Chondrocyte (in vitro differentiated cells): ENCODE data around the gene MYO10. TPM values are rescaled to one million over a fixed set of nuclear protein-coding genes. Genes with fewer than 3 reads are reported as not detected.

ENCODE experiments used
- DNase-seq: peaks from one replicate; pipeline ENCODE4 v3.0.0; 2021; ENCODE audit warnings: mixed read lengths, low spot score
- H3K27ac Mint-ChIP-seq: one replicate; pipeline ENCODE4 v1.8.0; 2021; ENCODE audit warnings: mild to moderate bottlenecking, moderate library complexity, mixed read lengths; ENCODE audit not compliant: unreplicated experiment
- H3K27me3 Mint-ChIP-seq: 2 replicates; pipeline ENCODE4 v1.8.0; 2021; ENCODE audit warnings: low read depth, mixed read lengths
- H3K36me3 Mint-ChIP-seq: 2 replicates; pipeline ENCODE4 v1.8.0; 2021; ENCODE audit warnings: low read depth, mixed read lengths
- H3K4me1 Mint-ChIP-seq: 2 replicates; pipeline ENCODE4 v1.8.0; 2021; ENCODE audit warnings: low read depth, mild to moderate bottlenecking, mixed read lengths
- H3K4me3 Mint-ChIP-seq: one replicate; pipeline ENCODE4 v1.8.0; 2021; ENCODE audit warnings: mild to moderate bottlenecking, moderate library complexity, mixed read lengths; ENCODE audit not compliant: unreplicated experiment
- H3K9me3 Mint-ChIP-seq: 2 replicates; pipeline ENCODE4 v1.8.0; 2021; ENCODE audit warnings: low read depth, mixed read lengths
- CTCF ChIP-seq: fragments of 200-600 bp; sonication (generic); IDR thresholded peaks from 2 replicates; pipeline ENCODE4 v1.5.0; 2021; ENCODE audit warnings: antibody characterized with exemption, mild to moderate bottlenecking, moderate library complexity
- total RNA-seq: library from RNA; stranded (reverse); gene quantifications from 3 replicates; pipeline ENCODE4 v1.2.1, GENCODE V29; 2021

Gene MYO10
- total RNA-seq, 1 donor from 2014 or later, result 51.9 TPM

GRCh38 chr5:16735101-16736060 lies 200.7 kb downstream of the MYO10 start:
- Mint-ChIP-seq H3K9me3 (no peaks in the 10 kb centered on the region), H3K27ac (peak overlapping the region; percentile 91), H3K4me1 (peaks cover 33% of the 10 kb centered on the region), H3K4me3 (no peak overlapping the region), H3K36me3 (peaks cover 21% of the 10 kb centered on the region), H3K27me3 (no peaks in the 10 kb centered on the region)
- TF ChIP-seq CTCF, result no peak
- DNase-seq, result no peak

GRCh38 chr5:16733331-16734006 lies 202.6 kb downstream of the MYO10 start:
- Mint-ChIP-seq H3K36me3 (peaks cover 19% of the 10 kb centered on the region), H3K9me3 (no peaks in the 10 kb centered on the region), H3K4me1 (peaks cover 32% of the 10 kb centered on the region), H3K4me3 (no peak overlapping the region), H3K27ac (peak overlapping the region; percentile 55), H3K27me3 (no peaks in the 10 kb centered on the region)
- TF ChIP-seq CTCF, result no peak
- DNase-seq, result no peak

GRCh38 chr5:16732356-16732755 lies 203.7 kb downstream of the MYO10 start:
- peaks cover 24% of the 10 kb centered on the region for H3K4me1 Mint-ChIP-seq
- H3K27me3 Mint-ChIP-seq, result no peaks in the 10 kb centered on the region
- no peak for TF ChIP-seq CTCF
- H3K36me3 Mint-ChIP-seq, result peaks cover 21% of the 10 kb centered on the region
- no peak for DNase-seq
- no peak overlapping the region for H3K4me3 Mint-ChIP-seq
- H3K9me3 Mint-ChIP-seq, result no peaks in the 10 kb centered on the region
- no peak overlapping the region for H3K27ac Mint-ChIP-seq

GRCh38 chr5:16727755-16728325 lies 208.2 kb downstream of the MYO10 start:
- peaks cover 22% of the 10 kb centered on the region for H3K36me3 Mint-ChIP-seq
- H3K9me3 Mint-ChIP-seq, result peaks cover 7% of the 10 kb centered on the region
- no peak for TF ChIP-seq CTCF
- H3K4me1 Mint-ChIP-seq, result peaks cover 6% of the 10 kb centered on the region
- H3K27ac Mint-ChIP-seq, result peak overlapping the region; percentile 17
- H3K27me3 Mint-ChIP-seq, result no peaks in the 10 kb centered on the region
- H3K4me3 Mint-ChIP-seq, result no peak overlapping the region
- DNase-seq, result no peak

- Mint-ChIP-seq H3K27ac (no peak overlapping the region), H3K4me3 (no peak overlapping the region), H3K36me3 (peaks cover 18% of the 10 kb centered on the region), H3K9me3 (peaks cover 7% of the 10 kb centered on the region), H3K4me1 (peaks cover 12% of the 10 kb centered on the region), H3K27me3 (no peaks in the 10 kb centered on the region)
- TF ChIP-seq CTCF, result no peak
- DNase-seq, result no peak
Observed at GRCh38 chr5:16726538-16726946, 209.5 kb downstream of the MYO10 start.
